GM19193 (cell line): Measurements from ENCODE around the gene ABCC12.

ENCODE experiments used
- POLR2A ChIP-seq: IDR thresholded peaks from 4 replicates; pipeline ENCODE4 v1.6.1; 2011; ENCODE audit not compliant: insufficient read depth, insufficient read length; ENCODE audit errors: extremely low read depth

The ABCC12 gene

GRCh38 chr16:48143812-48144368, 11.9 kb downstream of the ABCC12 start:
- TF ChIP-seq POLR2A = no peak

DNA sequence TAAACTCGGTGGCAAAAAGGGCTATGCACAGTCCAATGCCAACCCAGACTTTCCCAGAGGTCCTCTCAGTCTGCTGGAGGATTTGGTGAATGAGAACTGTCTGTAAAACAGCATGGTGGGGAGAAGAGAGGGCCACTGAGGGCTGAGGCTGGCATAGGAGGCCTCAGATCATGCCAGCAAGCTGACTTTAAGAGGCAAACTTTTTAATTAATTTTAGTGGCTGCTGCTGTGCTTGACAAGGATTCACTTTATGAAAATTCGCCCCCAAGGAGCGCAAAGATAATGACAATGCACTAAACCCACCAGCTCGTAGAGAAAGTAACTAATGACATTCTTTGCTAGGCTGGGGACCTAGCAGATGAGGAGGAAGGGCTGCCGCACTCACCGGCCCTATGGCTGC, 15.0 kb downstream of the ABCC12 start:
- TF ChIP-seq POLR2A = no peak

DNA sequence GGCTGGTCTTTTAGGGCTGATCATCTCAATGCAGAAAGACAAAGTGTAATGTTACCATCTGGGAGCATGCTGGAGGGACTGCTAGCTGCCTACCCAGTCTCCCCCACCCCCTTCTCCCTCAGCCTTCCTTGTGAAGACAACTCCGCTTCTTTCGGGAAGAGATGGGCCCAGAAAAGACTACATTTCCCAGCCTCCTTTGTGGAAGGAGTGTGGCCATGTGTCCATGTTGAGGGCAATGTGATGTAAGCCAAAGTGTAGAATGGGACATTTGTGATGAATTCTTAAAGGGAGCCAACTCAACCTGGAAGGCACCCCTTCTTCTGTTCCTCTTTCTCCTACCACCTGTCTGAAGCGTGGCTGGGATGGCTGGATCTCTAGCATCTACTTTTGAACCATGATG, 16.3 kb downstream of the ABCC12 start:
- no peak for TF ChIP-seq POLR2A

DNA sequence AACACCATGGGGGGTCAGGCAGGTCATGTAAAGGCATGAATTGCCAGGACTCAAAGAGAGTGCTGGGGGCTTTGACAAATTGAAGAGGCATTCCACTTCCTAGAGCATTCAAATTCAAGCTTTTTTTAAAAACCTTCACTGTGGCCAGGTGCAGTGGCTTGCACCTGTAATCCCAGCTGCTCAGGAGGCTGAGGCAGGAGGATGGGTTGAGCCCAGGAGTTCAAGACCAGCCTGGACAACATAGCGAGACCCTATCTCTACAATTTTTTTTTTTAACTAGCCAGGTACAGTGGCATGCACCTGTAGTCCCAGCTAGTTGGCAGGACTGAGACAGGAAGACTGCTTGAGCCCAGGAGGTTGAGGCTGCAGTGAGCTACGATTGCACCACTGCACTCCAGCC, 17.2 kb downstream of the ABCC12 start:
- no peak for TF ChIP-seq POLR2A

DNA sequence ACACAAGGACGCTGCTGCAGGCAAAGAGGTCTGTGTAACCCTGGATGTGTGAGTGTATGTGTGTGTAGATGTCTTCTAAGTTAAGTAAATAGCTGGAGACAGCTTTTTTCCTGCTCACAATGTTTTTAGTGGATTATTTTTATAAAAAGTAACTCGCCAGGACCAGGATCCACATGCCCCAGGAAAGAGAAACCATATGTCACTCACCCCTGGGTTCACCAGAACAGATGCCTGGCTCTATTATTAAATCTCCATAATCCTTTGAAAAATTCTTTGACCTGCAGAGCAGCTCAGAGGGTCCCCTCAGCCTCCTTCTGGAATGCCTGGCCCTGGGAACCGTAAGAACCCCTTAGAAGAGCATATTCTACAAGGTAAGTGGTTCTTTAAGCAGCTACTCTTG, 18.0 kb downstream of the ABCC12 start:
- TF ChIP-seq POLR2A = no peak

GRCh38 chr16:48136547-48137360, 19.0 kb downstream of the ABCC12 start:
- no peak for TF ChIP-seq POLR2A

DNA sequence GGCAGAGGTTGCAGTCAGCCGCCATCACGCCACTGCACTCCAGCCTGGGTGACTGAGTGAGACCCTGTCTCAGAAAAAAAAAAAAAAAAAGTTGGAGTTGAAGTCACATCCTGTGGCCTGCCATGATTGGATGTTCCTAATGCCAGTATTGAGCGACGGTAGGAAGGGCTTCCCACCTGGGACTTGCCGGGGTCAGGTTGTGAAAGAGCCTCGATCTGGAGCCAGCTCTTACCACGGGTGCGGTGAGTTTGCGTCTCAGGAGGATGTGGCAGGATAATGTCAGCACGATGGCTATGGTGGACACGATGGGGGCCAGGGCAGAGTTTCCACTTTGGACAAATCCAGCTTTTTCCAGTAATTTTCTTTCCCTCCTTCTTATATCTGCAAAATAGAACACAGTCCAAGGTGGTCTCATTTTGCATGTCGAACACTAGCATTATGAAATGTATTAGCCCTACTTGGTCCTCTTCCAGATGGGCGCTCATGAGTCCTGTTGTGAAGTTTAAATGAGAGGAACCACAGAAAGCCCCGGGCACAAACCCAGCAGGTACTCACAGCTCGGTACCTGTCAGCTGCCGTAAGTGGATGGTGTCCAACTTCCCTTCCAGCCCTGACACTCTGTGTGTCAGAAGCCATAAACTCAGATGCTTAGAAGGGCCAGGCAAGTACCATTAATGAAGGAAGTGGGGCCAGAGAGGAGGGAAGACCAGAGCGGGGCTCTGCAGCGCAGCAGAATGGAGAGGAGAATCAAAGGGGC, 22.2 kb downstream of the ABCC12 start:
- TF ChIP-seq POLR2A = no peak

- TF ChIP-seq POLR2A = no peak
Observed at GRCh38 chr16:48132696-48133095, 23.1 kb downstream of the ABCC12 start.

DNA sequence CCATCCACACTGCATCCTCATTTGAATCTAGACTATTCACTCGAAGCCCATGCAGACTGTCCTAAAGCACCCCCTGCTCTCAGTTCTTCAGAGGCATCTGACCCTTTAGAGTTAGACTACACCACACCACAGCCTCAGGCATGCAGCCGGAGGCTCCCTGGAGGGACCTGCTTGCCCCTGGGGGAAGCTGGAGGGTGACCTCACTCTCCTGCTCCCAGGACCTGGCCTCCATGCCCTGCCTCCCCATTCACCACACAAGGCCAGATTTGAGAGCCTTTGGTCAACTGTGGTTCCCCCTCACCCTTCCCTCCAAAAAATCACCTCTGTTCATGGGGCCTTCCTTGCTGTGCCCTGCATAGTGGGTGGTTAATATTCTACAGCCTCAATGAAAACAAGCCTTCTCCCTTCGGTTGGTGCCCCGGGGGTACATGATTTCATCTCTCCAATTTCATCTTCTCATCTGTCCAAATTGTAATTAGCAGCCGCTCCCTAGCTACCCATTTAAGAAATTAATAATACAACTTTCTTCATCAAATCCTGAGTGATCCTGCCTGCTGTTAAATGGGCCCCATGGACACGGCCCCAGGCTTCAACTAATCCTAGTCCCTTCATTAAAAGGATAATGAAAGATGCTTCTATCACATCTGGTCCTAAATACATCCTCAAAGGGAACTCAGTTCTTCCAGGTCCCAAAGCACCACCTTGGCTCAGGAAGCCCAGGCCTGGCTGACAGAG, 24.4 kb downstream of the ABCC12 start:
- no peak for TF ChIP-seq POLR2A

DNA sequence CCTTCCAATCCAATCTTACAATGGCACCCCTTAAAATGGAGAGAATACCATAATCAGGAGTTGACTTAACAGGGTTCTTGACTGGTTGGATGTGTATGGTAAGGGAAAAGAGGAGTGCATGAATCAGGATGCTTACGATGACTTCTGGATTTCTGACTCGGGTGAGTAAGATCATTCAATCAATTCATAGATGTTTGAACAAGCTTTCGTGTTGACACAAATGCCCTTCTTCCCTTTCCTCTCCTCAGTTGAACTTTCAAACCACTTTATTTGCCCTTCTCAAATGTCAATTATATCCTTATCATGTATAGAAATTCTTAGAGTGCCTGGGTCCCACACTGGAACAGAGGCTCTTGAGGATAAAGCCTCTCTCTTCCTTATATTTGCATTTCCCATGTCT, 25.9 kb downstream of the ABCC12 start:
- no peak for TF ChIP-seq POLR2A

- TF ChIP-seq POLR2A = no peak
Observed at GRCh38 chr16:48128769-48129168, 27.0 kb downstream of the ABCC12 start.

- TF ChIP-seq POLR2A = no peak
Observed at GRCh38 chr16:48126801-48127644, 28.8 kb downstream of the ABCC12 start.

DNA sequence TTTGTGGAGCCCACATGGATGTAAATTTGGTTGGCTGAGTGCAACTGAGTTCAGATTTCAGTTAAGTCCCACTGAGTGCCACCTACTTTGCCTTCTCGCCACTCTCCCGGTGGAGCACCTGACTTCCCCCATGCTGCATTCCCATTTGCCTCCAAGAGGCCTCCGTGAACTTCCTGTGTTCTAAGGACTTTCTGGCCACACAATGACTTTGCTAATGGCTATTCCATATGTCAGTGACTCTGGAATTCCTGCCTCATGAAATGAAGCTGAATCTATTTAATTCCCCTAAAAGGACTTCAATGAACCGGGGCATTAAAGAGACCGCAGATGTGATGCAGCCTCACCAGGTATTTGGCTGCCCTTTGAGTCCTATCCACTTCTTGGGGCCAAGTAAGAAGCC, 29.9 kb downstream of the ABCC12 start:
- no peak for TF ChIP-seq POLR2A

DNA sequence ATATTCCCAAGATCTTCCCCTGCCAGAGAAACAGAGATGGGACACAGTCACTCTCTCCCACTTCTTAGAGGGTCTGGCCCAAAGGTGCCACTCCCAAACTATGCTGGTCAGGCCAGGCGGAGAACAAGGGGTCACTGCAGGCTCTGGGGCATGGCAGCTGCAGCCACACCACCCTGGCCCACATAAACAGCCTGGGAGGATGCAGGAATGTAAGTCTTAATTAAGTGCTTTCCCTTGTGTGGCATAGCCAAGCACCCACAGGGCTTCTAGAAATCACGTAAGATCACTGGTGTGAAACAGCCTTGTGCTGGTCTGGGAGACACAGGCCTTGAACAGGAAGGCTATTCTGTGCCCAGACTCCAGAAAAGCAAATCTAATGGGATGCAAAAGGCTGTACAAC, 31.5 kb downstream of the ABCC12 start:
- TF ChIP-seq POLR2A = no peak
